ENCODE measurements around the gene WRAP53.

WRAP53 gene

DNA sequence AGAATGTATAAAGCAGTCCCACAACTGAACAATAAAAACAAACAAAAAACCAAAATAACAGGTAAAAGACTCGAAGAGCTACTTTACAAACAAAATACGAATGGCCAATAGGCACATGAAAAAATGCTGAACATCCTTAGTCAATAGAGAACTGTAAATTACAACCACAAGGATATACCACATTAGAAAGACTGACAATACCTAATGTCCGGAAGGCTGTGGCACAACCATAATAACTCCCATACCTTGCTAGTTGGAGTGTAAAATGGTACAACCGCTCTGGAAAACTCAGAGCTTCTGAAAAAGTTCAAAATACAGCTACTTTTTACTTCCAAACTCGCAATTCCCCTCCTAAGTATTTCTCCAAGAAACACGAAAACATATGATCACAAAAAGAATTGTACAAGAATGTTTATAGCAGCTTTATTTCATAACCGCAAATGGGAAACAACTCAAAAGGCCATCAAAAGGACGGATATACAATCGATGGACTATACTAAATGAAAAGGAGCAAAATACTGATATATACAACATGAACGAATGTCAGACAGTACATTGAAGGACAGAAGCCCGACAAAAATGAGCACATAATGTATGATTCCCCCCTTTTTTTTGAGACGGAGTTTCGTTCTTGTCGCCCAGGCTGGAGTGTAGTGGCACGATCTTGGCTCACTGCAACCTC is 3.3 kb upstream of the WRAP53 start:
- DNase-seq (ENCODE audit: low read depth) = no peak

DNA sequence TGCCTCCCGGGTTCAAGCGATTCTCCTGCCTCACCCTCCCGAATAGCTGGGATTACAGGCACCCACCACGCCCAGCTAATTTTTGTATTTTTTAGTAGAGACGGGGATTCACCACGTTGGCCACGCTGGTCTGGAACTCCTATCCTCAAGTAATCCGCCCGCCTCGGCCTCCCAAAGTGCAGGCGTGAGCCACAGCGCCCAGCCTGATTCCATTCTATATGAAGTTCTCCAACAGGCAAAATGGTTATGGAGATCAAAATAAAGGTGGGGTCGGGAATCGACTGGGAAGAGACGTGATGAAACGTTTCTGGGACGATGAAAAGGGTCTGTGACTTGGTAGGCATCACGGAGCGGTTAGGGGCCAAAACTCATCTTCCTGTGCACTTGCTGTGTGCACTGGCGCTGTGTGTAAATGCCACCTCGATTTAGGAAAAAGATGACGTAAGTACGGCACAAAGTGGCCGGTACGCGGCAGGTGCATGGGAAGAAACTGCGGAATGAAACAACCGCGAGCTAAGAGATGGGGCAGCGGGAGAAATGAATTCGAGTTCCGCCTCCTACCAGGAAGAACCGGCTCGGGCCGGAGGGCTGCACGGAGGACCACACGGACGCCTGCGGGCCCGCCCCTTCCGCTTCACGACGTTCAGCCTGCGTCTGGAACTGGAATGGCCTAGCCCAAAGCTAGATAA is 2.6 kb upstream of the WRAP53 start:
- peak; percentile 68 for DNase-seq (ENCODE audit: low read depth)

DNA sequence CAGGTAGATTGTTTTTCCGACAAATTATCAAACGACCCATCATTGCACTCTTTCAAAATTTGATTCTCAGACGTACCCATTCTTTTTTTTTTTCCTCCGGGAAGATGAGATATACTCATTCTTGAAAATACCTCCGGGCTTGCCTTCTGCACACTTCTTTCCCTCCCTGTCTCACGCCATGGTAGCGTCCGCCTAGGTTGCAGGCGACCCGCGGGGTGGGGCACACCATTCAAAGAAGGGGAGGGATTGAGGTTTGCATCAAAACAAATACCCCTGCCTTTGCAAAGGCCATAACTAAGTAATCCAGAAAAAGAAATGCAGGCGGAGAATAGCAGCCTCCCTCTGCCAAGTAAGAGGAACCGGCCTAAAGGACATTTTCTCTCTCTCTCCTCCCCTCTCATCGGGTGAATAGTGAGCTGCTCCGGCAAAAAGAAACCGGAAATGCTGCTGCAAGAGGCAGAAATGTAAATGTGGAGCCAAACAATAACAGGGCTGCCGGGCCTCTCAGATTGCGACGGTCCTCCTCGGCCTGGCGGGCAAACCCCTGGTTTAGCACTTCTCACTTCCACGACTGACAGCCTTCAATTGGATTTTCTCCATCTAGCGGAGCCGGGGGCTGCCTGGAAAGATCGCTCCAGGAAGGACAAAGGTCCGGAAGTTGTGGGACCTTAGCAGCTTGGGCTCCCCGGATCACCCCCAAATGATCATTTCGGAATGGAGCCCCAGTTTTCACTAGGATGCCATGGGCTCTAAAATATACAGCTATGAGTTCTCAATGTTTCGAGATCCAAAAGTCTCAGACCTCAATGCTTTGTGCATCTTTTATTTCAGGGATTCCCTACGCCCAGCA is 1.8 kb upstream of the WRAP53 start:
- DNase-seq (ENCODE audit: low read depth) = no peak

DNA sequence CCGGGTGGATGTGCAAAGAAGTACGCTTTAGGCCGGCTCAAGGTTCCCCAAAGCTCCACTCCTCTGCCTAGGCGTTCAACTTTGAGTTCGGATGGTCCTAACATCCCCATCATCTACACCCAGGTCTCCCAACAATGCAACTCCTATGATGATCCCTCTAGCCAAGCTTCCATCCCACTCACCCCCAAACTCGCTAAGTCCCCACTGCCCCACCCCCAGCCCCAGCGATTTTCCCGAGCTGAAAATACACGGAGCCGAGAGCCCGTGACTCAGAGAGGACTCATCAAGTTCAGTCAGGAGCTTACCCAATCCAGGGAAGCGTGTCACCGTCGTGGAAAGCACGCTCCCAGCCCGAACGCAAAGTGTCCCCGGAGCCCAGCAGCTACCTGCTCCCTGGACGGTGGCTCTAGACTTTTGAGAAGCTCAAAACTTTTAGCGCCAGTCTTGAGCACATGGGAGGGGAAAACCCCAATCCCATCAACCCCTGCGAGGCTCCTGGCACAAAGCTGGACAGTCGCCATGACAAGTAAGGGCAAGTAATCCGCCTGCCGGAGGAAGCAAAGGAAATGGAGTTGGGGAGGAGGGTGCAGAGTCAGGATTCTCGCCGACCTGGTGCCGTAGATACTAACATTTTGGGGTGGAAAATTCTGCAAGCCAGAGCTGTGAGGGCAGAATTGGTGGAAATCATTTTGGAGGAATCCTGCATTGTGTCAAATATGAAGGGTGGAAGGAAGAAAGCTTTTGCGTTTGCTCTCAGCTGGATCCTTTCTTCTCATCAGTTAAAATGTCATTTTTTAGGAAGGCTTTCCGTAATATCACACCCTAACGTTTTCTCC is 987 bp upstream of the WRAP53 start, which contains the start of gene TP53:
TP53 (minus strand) TSS at position 419 of the 836 bp plus-strand sequence. CDS start 10,896 bp downstream, outside the sequence.
- DNase-seq (ENCODE audit: low read depth) = peak; percentile 69

DNA sequence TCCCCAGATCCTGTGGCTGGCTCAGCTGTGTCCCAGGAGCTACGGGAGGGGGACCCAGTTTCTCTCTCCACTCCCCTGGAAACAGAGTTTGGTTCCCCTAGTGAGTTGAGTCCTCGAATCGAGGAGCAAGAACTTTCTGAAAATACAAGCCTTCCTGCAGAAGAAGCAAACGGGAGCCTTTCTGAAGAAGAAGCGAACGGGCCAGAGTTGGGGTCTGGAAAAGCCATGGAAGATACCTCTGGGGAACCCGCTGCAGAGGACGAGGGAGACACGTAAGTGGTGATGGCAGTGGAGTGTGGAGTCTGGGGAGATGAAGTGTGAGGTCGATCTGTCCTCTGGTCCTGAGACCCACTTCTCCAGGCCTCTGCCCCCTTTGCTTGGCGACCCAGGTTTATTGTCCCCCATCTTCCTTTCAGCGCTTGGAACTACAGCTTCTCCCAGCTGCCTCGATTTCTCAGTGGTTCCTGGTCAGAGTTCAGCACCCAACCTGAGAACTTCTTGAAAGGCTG is 585 bp downstream of the WRAP53 start:
- no peak for DNase-seq (ENCODE audit: low read depth)

DNA sequence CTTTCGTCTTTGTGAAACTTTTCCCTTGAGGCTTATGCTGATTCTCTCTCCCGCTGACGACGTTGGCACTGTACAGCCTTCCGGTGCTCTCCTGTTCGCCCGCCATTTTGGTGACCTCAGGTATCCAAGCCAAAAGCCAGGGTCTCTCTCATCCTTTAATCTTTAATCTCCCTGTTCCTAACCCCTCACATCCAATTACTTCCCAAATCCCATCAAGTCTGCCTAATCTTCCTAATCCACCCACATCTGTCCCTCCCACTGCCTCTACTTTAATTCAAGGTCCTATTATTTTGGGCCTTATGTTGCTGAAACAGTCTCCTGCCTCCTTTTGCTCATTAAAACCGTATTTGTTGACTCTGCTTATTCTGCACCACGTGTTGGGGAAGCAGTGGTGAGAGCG is 7.3 kb downstream of the WRAP53 start:
- DNase-seq (ENCODE audit: low read depth) = no peak

DNA sequence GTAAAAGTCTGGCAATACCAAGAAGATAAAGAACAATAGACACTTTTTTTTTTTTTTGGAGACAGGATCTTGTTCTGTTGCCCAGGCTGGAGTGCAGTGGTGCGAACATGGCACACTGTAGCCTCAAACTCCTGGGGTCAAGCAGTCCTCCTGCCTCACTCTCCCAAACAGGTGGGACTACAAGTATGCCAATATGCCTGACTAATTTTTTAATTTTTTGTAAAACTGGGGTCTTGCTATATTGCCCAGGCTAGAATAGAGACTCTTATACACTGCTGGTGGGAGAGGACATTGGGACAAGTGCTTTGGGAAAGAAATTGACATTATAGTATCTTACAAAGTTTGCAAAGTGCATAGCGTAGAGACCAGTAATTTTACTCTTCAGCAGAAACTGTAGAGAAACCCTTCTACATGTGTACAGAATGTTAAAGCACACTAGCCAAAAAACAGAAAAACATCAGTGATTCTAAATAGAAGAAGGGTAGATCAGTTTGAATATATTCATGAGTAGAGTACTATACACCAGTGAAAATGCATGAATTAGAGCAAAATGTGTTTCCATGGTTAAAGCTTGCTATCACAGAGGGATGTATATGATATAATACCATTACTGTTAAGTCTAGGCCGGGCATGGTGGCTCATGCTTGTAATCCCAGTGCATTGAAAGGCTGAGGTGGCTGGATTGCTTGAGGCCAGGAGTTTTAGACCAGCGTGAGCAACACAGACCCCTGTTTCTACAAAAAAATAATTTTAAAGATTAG is 9.7 kb downstream of the WRAP53 start:
- no peak for DNase-seq (ENCODE audit: low read depth)

DNA sequence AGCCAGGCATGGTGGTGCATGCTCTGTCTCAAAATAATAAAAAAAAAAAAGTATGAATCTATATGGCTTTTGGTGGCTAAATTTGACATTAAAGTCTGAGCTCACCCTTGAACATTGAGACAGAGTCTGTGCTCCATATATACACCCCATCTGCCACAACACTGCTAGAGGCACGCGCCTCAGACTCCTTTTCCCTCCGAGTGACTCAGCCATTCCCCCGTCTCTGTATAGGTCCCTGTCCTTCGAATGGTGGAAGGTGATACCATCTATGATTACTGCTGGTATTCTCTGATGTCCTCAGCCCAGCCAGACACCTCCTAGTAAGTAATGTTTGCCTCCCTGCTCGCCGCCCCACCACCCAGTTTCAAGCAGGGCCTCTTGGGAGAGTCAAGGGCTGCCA is 12.2 kb downstream of the WRAP53 start:
- DNase-seq (ENCODE audit: low read depth) = no peak

DNA sequence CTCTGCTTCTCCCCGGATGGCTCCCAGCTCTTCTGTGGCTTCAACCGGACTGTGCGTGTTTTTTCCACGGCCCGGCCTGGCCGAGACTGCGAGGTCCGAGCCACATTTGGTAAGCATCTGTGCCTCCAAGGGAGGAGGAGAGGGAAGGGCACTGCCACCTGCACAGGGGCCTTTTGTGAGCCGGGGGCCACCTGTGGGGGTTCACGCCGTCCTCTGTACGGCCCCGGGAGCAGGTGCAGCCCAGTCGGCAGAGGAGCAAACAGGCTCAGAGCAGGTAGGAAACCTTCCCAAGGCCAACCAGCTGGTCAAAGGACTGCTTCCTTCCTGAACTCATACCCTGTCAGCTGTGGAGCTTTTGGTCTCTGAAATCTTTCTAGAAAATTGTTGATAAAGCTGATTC is 13.4 kb downstream of the WRAP53 start:
- no peak for DNase-seq (ENCODE audit: low read depth)

DNA sequence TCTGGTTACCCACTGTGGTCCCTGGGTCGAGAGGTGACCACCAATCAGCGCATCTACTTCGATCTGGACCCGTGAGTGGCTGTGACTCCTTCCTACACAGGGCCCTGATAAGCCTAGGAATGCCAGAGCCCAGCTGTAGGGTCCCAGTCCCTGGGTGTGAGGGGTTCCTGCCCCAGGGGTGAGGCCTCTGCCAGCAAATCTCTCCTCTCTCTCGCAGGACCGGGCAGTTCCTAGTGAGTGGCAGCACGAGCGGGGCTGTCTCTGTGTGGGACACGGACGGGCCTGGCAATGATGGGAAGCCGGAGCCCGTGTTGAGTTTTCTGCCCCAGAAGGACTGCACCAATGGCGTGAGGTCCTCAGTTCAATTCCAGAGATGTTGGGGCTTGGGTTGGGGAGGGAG is 14.5 kb downstream of the WRAP53 start:
- DNase-seq (ENCODE audit: low read depth) = no peak

DNA sequence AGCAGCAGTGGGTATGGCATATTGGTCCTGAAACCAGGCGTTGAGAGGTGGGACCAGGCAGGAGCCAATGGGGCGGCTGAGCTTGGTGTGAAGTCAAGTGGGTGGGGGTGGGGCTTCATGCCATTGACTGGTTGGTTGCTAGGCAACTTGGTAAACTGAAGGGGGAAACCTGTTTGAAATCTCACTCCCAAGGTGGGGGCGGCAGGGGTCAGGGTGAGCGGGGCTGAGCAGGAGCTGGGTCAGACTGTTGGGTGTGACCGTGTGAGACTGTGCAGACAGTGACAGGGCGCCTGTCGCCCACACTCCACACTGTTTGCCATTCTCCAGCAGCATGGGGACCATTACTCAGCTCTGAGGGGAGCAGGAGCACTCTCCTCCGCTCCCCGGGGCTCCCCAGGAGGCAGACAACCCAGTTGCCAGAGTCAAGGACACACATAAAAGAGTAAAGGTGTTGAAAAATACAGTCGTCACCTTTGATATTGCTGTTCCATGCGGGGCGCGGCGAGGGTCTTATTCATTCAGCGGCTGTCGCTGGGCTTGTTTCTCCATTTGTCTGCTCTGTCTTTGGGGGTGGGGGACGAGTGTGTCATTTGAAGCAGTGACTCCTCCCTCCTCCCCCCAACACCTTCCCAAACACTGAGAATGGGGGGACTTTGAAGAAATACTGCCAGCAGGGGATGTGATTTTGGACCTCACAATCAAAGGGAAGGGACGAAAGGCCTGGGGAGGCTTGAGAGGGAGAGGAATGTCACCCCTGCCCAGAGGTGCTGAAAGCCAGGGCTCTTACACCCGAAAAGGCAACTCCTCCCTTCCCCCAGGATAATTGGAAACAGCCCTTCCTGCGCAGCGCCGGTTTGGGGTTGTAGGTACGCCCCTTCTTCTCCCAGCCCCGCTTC is 15.6 kb downstream of the WRAP53 start:
- DNase-seq (ENCODE audit: low read depth) = no peak

DNA sequence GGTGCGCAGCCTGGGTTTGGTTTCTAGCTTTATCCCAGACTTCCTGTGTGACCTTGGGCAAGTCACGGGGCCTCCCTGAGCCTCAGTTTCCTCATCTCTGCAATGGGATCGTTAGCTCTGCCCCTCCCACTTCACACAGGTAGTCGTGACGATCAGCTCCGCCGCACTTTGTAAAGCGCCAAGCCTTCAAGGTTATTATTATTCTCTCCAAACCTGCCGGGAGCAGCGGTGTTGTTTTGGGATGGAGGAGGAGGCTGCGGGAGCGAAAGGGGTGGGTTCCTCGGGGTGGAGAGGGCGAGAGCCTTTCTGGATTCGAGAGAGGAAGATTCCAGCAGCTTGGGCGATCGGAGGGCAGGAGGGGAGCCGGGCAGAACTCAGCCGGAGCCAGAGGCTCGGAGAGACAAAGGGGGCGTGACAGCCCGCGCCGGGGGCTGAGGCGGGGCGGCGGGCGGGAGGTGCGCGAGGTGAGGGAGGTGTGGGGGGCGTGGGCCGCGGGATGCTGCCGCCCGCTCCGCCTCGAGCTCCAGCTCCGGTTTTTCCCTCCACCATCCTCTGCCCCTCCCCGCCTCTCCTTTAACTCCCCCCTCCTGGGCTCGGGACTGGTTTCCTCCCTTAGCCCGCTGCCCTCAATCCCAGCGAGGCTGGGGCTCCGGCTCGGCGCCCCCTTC is 16.5 kb downstream of the WRAP53 start, which contains the start of gene EFNB3:
EFNB3 (plus strand) TSS at position 602 of the 668 bp plus-strand sequence. CDS start 397 bp downstream, outside the sequence.
- no peak for DNase-seq (ENCODE audit: low read depth)

DNA sequence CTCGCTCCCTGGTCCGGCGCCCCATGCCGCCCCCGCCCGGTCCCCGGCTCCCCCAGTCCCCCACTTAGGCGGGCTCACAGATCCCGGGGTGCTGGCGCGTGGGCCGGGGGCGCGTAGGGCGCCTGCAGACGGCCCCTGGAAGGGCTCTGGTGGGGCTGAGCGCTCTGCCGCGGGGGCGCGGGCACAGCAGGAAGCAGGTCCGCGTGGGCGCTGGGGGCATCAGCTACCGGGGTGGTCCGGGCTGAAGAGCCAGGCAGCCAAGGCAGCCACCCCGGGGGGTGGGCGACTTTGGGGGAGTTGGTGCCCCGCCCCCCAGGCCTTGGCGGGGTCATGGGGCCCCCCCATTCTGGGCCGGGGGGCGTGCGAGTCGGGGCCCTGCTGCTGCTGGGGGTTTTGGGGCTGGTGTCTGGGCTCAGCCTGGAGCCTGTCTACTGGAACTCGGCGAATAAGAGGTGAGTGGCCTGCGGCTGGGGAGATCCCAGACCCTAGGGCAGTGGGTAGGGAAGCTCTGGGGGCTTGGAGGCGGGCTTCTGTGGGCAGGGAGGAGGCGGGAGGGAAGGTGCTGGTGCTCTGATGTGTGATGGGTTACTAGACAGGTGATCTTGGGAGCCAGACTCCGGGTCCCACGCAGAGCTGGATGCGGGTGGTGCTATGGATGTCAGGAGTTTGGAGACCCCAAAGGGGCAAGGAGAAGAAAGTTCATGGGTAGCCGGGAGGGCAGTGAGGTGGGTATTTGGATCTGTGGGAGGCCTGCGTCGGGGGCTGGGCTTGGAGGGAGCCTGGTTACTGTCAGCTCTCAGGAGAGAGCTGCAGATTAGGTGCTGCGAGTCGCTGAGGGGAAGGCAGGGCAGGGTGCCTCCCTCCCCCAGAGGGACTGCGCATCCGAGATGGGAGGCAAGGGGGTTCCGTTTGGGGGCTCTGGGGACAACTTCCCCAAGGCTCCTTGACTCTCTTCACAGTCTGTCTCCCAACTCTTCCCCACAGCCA is 17.3 kb downstream of the WRAP53 start:
- DNase-seq (ENCODE audit: low read depth) = no peak

DNA sequence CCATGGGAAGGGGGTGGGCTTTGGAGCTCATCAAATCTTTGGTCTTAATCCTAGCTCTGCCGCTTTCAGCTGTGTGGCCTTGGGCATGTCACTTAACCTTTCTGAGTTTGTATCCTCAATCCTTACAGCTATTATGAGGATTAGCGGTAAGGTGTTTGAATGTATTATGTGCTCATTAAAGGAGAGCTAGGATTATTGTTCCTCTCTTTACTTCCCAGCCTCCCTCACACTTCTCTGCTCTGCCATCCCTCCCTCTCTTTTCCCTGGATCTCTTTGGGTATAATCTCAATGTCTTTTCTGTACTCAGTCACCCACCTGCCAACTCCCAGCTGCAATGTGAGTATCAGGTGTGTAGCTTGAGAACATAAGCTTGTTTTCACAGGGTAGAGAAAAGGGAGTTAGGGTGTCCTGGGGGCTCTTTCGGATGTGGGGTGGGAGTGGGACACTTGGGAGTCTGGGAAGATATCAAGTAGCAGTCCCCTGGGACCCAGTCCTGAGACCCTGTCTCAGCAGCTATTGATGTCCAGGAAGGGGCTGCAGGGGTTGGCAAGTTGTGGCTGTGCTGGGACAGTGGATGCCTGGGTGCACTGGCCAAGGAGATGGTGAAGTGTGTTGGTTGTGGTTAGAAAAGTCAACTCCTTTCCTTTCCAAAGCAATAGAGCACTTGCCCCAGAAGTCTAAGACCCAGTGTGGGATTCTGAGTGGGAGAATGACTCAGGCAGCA is 18.5 kb downstream of the WRAP53 start:
- DNase-seq (ENCODE audit: low read depth) = no peak

DNA sequence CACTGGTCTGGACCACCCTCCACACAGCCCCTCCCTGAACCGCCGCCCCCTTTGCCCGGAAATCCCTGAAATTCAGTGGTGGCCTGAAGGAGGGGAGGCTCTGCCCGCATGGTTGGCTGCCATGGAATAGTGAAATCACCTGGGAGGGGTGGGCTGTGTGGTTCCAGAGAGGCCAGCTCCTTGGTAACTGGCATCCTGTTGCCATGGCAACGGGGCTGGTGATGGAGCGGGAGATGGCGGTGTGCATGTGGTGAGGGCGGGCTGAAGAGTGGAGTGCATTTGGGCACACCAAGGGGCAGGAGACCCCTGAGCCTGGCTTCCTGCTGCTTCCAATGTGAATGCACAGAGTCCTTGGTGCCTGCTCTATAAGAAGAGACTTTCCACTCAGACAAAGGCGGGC is 19.2 kb downstream of the WRAP53 start:
- DNase-seq (ENCODE audit: low read depth) = no peak

DNA sequence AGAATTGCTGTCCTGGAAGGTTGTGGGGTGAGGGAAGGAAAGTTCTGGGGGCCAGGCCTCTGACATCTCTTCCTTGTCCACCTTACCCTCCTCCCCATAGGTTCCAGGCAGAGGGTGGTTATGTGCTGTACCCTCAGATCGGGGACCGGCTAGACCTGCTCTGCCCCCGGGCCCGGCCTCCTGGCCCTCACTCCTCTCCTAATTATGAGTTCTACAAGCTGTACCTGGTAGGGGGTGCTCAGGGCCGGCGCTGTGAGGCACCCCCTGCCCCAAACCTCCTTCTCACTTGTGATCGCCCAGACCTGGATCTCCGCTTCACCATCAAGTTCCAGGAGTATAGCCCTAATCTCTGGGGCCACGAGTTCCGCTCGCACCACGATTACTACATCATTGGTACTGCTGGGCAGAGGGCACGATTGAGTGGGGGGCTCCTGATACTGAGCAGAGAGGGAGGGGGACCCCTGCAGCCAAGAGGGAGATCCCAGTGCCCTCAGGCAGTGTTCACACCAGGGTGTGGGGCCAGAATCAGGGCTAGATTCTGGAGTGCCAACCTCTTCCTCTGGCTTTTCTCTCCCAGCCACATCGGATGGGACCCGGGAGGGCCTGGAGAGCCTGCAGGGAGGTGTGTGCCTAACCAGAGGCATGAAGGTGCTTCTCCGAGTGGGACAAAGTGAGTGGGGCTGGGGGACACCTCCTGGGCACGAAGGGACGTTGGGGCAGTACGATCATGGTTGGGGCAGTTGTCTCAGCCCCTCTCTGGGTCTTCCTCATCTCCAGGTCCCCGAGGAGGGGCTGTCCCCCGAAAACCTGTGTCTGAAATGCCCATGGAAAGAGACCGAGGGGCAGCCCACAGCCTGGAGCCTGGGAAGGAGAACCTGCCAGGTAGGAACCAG is 19.8 kb downstream of the WRAP53 start:
- DNase-seq (ENCODE audit: low read depth) = no peak

All from non-pigmented ciliary epithelial cell (primary cell).